GM18867 (cell line): ENCODE data around the gene KRTCAP2.
"Not testable (repeated sequence)": the region's sequence is repeated elsewhere in the genome, so short reads cannot be mapped to it uniquely, and the experiment has no call there.

Experiments used
- ATAC-seq: cut with Tn5 transposase; IDR thresholded peaks from one replicate; pipeline ENCODE4 v1.9.1; 2021; ENCODE audit warnings: mild to moderate bottlenecking, moderate library complexity; ENCODE audit not compliant: unreplicated experiment

KRTCAP2 gene

GRCh38 chr1:155172732-155173477 is at the start of gene KRTCAP2:
Gene KRTCAP2, minus strand, starts transcription at chr1:155173304. Its CDS starts 80 bp downstream, at chr1:155173224.
- peak; percentile 65 for ATAC-seq

- ATAC-seq, result not testable (repeated sequence)
Observed at GRCh38 chr1:155220211-155220965, 47.3 kb upstream of the KRTCAP2 start.

GRCh38 chr1:155219592-155220031 is 46.5 kb upstream of the KRTCAP2 start:
- ATAC-seq, result no peak

GRCh38 chr1:155218854-155219591 is 45.9 kb upstream of the KRTCAP2 start:
- ATAC-seq, result no peak

GRCh38 chr1:155214702-155215101 is 41.6 kb upstream of the KRTCAP2 start:
- not testable (repeated sequence) for ATAC-seq

- ATAC-seq, result not testable (repeated sequence)
Observed at GRCh38 chr1:155212051-155212440, 38.9 kb upstream of the KRTCAP2 start.

- ATAC-seq, result not testable (repeated sequence)
Observed at GRCh38 chr1:155211381-155212050, 38.4 kb upstream of the KRTCAP2 start.

- no peak for ATAC-seq
Observed at GRCh38 chr1:155210314-155211104, 37.4 kb upstream of the KRTCAP2 start.

- no peak for ATAC-seq
Observed at GRCh38 chr1:155209312-155209721, 36.2 kb upstream of the KRTCAP2 start.

GRCh38 chr1:155208541-155209311 is 35.6 kb upstream of the KRTCAP2 start, which contains the start of gene MTX1:
Gene MTX1, plus strand, starts transcription at chr1:155208695. Its CDS starts 110 bp downstream, at chr1:155208805.
- ATAC-seq, result peak; percentile 64

- no peak for ATAC-seq
Observed at GRCh38 chr1:155207806-155208540, 34.9 kb upstream of the KRTCAP2 start, which contains the start of gene THBS3. Gene THBS3, minus strand, starts transcription at chr1:155207897. Its CDS starts 21 bp downstream, at chr1:155207876.

GRCh38 chr1:155206891-155207805 is 34.0 kb upstream of the KRTCAP2 start:
- ATAC-seq, result no peak

- no peak for ATAC-seq
Observed at GRCh38 chr1:155205969-155206593, 33.0 kb upstream of the KRTCAP2 start.

GRCh38 chr1:155205035-155205434 is 31.9 kb upstream of the KRTCAP2 start:
- ATAC-seq, result no peak

- ATAC-seq, result no peak
Observed at GRCh38 chr1:155202731-155203515, 29.8 kb upstream of the KRTCAP2 start.

- no peak for ATAC-seq
Observed at GRCh38 chr1:155202198-155202597, 29.1 kb upstream of the KRTCAP2 start.
